ENCODE measurements around the gene ZNRD2. TPM values are rescaled to one million over a fixed set of nuclear protein-coding genes. Genes with fewer than 3 reads are reported as not detected.

The ZNRD2 gene
- total RNA-seq, 1 experiment from 2014 or later = 40.7 TPM

DNA sequence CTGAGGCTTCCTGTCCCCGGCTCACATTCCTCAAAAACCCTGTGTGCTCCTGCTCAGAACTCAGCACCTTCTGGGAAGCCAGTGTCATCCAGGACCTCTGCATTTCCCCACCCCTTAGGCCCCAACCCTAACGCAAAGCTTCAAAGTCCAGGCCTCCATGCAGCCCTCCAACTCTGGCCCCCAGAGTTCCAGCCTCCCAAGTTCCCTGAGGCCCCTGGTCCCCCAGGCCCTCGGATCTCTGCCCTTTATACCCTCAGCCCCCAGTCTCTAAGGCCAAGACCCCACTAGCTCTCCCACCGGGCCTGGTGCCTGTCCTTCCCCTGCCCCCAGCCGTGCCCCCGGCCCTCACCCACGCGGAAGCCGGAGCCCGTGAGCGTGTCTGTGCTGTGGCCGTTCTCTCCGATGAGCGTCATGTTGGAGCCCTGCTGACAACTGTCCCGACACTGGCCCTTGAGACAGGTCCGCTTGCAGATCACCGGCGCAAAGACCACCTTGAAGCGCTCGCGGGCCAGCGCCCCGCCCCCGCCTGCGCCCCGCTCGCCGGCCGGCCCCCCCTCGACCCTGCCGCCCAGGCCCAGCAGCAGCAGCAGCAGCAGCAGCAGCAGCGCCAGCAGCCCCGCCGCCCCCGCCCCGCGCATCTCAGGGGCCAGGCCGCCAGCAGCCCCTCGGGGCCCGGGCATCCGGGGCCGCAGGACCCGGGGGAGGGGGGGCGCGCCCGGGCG, 12.8 kb upstream of the ZNRD2 start:
- no peaks in the 10 kb centered on the region for H3K9me3 Mint-ChIP-seq (ENCODE audit: low read depth, unreplicated experiment)
- intact Hi-C loops (cut with micrococcal nuclease; ENCODE audit: unreplicated experiment) = no loop called here
- no peak for TF ChIP-seq CTCF (IDR thresholded peaks at IDR 0.05; ENCODE audit: unreplicated experiment)
- CTCF ChIA-PET = interaction anchor here (0.6 to 1.3 kb wide), 3 partner anchors 13 to 181 kb away, joined by 3 to 5 read pairs (median 4); partner anchors contain the start of gene ZNRD2
- peaks cover 54% of the 10 kb centered on the region for H3K36me3 Mint-ChIP-seq (ENCODE audit: insufficient read depth, unreplicated experiment)
- peaks cover 68% of the 10 kb centered on the region for H3K4me1 Mint-ChIP-seq (ENCODE audit: low read depth, unreplicated experiment)
- BruUV-seq (replicated peaks) = no TSS peak
- no peak for DNase-seq
- peak overlapping the region; percentile 77 for H3K4me3 Mint-ChIP-seq (ENCODE audit: low read depth, unreplicated experiment)
- no peaks in the 10 kb centered on the region for H3K27me3 Mint-ChIP-seq (ENCODE audit: unreplicated experiment)
- H3K27ac Mint-ChIP-seq (ENCODE audit: unreplicated experiment) = peak overlapping the region; percentile 85

- H3K9me3 Mint-ChIP-seq (ENCODE audit: low read depth, unreplicated experiment) = no peaks in the 10 kb centered on the region
- peaks cover 56% of the 10 kb centered on the region for H3K36me3 Mint-ChIP-seq (ENCODE audit: insufficient read depth, unreplicated experiment)
- no TSS peak for BruUV-seq (replicated peaks)
- peak within 1 kb of the TSS; percentile 85 for H3K27ac Mint-ChIP-seq (ENCODE audit: unreplicated experiment)
- TF ChIP-seq CTCF (IDR thresholded peaks at IDR 0.05; ENCODE audit: unreplicated experiment) = no peak
- intact Hi-C loops (cut with micrococcal nuclease; ENCODE audit: unreplicated experiment) = no loop called here
- peaks cover 68% of the 10 kb centered on the region for H3K4me1 Mint-ChIP-seq (ENCODE audit: low read depth, unreplicated experiment)
- no peaks in the 10 kb centered on the region for H3K27me3 Mint-ChIP-seq (ENCODE audit: unreplicated experiment)
- DNase-seq = peak; percentile 81
- CTCF ChIA-PET = interaction anchor here (1.0 to 3.3 kb wide), 2 partner anchors 12 to 18 kb away, joined by 3 to 21 read pairs; partner anchors contain the start of gene ZNRD2
- peak within 1 kb of the TSS; percentile 77 for H3K4me3 Mint-ChIP-seq (ENCODE audit: low read depth, unreplicated experiment)
Observed at GRCh38 chr11:65558002-65558929, 12.0 kb upstream of the ZNRD2 start, which contains the start of gene LTBP3. Gene LTBP3, minus strand, starts transcription at chr11:65558359. Its CDS starts 400 bp downstream, at chr11:65557959.

DNA sequence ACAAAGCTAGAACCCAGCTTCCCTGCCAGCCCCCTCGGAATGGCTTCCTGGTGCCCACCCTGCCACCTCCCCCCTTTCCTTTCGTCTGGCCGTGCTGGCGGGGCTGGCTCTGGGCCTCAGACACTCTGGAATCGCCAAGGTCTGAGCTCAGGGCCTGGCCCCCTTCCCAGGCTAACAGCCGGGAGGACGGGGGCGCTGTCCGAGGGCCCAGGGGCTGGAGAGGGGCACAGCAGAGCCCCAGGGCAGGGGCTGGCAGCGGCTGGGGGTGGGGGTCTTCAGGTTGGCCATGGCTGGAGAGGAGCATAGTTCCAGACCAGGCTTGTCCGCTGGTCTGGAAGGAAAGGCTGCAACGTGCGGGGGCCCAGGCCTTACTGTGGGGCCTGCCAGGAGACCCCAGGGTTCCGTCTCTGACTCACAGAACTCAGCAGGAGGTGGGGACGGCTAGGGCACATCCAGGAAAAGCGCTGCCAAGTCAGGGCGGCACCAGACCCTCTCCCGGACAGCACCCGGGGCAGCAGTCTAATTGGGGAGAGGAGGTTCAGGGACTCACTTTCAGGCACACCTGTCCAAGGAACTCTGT, 11.3 kb upstream of the ZNRD2 start:
- H3K27ac Mint-ChIP-seq (ENCODE audit: unreplicated experiment) = peak overlapping the region; percentile 20
- intact Hi-C loops (cut with micrococcal nuclease; ENCODE audit: unreplicated experiment) = no loop called here

More for the DNA sequence above, 11.3 kb upstream of the ZNRD2 start:
- Mint-ChIP-seq H3K4me1 (ENCODE audit: low read depth, unreplicated experiment) (peaks cover 72% of the 10 kb centered on the region), H3K4me3 (ENCODE audit: low read depth, unreplicated experiment) (peak overlapping the region; percentile 77), H3K36me3 (ENCODE audit: insufficient read depth, unreplicated experiment) (peaks cover 57% of the 10 kb centered on the region), H3K9me3 (ENCODE audit: low read depth, unreplicated experiment) (no peaks in the 10 kb centered on the region), H3K27me3 (ENCODE audit: unreplicated experiment) (no peaks in the 10 kb centered on the region)
- no TSS peak for BruUV-seq (replicated peaks)
- no peak for TF ChIP-seq CTCF (IDR thresholded peaks at IDR 0.05; ENCODE audit: unreplicated experiment)
- DNase-seq = no peak
- CTCF ChIA-PET = interaction anchor here (1.0 to 3.3 kb wide), 2 partner anchors 11 to 19 kb away, joined by 3 to 21 read pairs; partner anchors contain the start of gene ZNRD2
